GM18502 (cell line): Measurements from ENCODE around the gene PPP2R5C.

Experiments used
- ATAC-seq: cut with Tn5 transposase; IDR thresholded peaks from one replicate; pipeline ENCODE4 v1.9.1; 2021; ENCODE audit warnings: mild to moderate bottlenecking; ENCODE audit not compliant: unreplicated experiment, poor library complexity

Gene PPP2R5C

DNA sequence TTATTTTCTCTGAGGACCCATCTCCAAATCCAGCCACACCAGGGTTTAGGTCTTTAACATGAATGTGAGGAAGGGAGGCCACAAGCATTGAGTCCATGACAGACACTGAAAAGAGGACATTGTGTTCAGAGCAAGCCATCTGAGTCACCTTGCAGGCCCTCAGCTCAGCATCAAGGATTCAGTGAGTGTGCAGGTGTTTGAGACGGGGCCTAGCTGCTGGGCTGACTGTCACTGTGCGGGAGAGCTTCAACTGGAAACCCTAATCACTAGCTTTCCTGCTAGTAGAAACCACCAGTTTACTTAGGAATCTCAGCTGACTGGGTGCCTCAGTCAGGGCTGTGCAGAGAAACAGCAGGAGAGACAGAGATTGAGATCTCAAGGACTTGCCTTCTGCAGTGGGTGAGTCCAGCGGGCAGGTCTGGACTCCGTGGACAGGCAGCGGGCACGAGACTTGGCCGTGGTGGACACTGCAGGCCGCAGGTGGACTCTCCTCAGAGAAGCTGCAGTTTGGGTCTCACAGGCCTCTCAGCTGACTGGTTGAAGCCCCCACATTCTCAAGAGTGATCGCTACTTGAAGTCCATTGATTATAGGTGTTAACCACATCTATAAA is 116.8 kb downstream of the PPP2R5C start:
- no peak for ATAC-seq

DNA sequence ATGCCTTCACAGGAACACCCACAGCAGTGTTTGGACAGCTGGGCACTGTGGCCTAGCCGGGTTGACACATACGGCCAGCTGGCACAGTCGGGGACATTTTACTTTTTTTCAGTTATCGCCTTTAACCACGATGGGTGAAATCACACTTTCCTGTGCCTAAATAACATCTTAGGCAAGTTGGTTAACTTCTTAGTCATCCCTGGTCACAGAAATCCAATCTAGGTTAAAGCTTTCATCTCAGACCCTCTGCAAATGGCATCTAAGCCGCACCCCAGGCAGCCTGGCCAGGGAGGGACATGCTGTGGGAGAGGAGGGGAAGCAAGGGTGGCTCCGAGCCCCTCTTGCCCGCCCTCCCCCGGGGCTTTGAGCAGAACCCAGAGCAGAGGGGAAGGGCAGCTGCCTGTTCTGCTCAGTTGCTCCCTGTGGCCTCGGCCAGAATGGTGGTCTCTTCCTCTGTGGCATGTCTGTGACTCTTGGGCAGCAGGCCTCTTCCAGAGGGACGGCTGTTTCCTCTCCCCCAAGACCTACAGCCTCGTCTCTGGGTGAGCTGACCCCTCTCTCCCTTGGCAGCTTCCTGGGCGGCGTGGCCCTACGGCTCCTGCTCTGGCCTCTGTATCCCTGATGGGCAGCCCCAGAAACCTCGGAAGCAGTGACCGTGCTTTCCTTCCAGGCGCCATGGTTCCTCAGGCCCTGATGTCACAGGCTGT is 117.5 kb downstream of the PPP2R5C start:
- ATAC-seq = no peak

DNA sequence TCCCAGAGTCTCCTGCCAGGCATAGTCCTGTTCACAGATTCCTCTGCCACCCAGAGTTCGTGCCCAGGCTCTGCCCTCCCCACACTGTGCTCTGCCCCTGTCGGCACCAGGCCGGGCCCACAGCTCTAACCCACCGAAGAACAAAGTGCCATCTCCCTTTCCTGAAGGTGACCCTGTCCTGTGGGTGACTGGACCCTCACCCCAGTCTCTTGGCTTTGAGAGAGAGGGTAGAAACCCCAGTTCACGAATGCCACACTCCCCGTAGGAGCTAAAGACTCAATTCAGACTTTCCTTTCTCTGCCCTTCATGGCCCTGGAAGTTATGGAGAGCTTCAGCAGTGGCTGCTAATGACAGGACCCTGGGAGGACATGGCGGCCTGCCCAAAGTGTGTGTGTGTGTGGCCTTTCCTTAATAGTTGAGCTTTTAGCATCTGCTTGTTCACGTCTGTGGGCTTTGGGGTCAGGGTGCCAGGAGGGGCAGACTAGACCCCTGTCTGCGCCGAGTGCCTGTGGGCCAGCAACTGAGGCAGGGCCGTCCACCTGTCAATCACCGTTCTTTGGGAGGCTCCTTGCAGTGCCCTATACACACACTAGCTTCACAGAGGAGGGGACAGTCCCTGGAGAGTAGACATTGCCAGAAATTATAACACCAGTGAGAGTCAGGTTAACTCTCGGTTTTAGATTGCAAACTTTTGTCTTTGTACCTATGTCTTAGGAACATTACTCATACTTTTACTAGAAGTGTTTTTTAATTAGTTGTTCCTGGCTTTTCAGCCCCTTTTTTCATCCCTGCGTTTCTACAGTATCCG is 118.2 kb downstream of the PPP2R5C start:
- no peak for ATAC-seq

DNA sequence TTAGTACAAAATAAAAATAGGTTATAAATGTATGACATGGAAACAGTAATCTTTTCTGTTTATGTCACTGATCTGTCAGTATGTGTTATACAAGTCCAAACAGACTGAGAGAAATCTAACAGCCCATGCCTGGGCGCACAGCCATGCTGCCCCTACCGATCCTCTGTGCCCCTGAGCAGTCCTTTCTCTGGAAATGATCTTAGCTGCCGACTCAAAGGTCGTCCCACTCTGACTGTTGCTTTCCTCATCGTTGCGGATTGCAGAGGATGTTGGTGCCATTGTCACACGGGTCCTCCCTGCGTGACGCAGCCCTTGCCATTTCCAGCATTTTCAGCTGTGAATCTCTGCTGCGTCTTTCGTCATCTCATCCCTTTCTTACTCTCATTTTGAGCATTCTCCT is 119.9 kb downstream of the PPP2R5C start:
- no peak for ATAC-seq

DNA sequence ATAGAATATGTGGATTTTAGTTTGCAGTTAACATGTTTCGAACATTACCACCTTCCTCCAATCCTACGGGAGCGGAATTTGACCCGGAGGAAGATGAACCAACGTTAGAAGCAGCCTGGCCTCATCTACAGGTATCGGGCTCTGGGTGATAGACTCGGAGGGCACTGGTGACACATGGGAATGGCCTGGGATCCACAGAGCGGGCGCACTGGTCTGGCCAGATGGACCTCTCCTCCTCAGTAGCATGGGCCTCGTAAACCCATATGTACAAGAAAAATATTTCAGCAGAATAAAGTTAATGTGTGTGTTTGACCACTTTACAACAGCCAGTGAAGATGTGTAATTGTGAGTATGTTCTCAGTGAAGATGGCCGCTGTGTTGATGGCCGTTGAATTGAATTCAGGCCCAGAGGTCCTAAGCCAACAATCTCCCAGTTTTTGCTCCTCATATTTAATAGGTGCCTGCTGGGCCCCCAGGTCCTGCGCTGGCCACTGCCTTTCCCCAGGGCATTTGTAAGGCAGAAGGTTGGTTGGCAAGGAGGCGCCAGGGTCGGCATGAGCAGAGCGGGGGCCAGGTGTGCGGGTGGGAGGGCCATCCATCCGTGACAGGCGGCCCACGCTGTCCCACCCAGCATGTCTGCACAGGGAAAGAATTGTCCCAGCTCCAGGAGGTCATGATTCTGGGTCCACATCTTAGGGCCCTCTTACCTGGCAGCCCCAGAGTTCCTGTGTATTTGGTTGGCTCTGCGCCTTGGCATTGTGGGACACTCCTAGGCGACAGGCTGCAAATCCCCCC is 120.8 kb downstream of the PPP2R5C start:
- no peak for ATAC-seq

DNA sequence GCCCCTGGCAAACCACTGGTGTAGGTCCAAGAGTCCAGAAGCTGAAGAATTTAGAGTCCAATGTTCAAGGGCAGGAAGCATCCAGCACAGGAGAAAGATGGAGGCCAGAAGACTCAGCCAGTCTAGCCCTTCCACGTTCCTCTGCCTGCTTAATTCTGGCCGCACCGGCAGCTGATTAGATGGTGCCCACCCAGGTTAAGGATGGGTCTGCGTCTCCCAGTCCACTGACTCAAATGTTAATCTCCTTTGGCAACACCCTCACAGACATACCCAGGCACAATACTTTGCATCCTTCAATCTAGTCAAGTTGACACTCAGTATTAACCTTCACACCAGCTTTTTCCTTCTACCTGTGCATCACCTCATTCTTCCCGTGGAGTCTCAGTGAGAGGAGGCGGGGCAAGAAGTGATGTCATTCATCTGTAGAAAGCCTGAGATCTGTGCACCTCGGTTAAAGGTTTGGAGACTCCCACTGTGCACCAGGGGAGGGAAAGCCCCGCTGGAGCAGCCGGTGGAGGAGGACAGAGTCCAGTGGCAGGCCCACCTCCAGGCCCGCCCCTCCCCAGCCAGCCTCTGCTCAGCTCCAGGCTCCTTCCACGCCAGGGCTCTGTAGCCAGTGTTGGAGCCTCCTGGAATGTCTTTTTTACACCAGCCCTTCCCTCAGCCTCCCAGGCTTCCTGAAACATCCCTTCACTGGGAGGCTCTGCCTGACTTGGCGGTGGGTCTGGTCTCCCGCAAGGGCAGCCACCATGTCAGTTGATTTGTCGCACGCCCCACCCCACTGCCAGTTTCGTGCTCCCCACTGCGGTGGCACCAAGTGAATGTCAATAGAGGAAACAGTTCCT is 122.8 kb downstream of the PPP2R5C start:
- ATAC-seq = no peak

DNA sequence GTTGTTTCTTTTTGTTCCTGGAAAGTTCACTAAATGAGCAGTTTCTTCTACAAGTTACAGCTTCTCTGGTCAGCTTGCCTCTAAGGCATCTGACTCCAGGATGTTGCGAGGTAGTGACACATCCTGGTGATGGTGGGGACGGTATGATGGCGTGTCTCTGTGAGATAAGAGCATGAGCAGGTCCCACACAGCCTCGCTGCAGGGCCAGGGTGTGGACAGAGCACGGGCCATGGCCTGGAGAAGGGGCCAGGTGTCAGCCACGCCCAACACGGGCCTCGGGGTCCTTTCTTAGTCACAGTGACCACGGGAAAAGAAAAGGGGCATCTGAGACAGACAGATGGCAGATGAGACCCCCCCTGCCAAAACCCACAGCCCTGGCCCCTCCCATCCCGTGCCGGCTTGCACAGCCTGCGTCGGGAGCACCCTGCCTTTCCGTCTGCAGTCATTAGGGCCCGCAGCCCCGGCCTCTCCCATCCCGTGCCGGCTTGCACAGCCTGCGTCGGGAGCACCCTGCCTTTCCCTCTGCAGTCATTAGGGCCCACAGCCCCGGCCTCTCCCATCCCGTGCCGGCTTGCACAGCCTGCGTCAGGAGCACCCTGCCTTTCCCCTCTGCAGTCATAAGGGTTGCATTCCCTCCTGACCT is 123.5 kb downstream of the PPP2R5C start:
- no peak for ATAC-seq

DNA sequence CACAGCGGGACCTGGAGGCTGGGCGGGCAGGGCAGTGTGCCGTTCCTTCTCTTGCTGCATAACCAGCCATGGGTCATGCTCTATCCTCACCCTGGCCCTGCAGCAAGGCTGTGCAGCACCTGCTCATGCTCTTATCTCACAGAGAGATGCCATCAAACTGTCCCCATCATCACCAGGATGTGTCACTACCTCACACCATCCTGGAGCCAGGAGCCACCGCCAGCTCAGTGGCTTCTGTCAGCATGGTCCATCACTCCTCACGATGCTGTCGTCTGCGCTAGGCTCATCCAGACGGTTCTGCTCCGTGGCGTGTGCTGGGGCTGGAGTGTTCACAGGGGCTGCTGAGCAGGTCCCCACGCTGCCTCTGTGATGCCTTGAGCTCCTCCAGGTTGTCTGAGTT is 125.7 kb downstream of the PPP2R5C start:
- no peak for ATAC-seq

DNA sequence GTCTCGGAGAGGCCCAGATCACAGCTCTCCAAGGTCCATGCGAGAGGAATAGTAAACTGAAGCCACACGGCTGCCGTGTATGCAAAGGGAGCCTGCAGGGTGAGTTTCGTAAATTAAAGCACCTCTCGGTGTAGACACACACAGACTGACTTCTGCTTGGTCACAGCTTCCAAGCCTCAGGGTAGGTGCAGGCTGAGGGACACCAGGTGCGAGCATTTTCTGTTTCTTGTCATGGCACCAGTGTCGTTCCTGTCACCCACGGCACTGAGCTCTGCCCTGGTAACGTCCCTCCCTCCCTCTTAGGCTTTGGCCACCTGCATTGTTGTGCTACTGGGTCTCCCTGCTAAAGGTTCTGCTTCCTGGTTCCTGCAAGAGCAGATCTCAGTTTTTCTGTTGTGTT is 126.7 kb downstream of the PPP2R5C start:
- ATAC-seq = no peak

DNA sequence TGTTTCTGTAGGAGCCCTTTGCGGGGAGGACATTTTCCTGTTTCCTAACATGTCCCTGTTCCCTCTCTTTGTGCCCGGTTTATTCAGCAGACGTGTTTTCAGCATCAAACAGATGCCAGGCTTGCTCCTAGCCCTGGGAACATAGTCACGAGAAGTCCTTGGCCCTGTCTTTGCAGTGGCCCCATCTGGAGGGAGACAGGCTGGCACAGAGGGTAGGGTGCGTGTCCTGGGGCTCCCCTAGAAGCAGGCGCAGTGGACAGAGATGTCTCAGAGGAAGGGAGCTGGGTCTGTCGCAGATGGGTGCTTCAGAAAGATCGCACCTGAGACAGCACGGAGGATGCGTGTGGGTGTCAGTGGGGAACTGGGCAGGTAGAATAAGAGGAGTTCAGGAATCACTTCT is 127.9 kb downstream of the PPP2R5C start:
- no peak for ATAC-seq

DNA sequence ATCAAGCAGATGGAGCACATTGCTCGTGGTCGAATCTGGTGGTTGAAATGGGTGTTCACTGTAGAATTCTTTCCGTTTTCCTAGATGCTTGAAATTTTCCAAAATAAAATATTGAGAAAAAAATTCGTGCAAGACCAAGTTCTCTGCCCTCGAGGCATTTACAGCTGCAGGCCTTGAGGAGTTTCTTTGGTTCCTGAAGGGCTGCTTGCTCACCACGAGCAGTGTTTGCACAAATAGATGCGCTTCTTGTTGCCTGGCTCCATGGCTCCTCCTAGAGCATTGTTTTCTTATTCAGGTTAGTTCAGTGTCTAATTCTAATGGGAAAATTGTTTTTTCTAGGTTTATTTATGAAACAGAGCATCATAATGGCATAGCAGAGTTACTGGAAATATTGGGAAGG is 128.4 kb downstream of the PPP2R5C start:
- ATAC-seq = no peak

DNA sequence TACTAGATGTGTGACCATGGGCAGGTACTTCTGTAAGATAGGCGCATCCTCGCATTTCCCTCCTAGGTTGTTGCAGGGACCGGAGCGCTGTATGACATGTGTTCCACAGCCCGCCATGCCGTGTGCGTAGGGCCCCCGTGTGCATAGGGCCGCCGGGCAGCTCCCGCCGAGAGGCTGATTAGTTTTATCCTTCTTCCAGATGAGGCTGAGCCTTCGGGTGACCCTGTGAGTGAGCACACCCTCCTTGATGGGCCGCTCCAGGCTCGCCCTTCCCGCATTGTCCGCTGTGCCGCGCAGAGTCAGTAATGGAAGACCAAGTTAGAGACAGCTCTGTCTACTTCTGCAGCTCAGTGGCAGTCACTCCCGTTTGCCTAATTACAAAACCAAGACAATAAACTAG is 130.0 kb downstream of the PPP2R5C start:
- no peak for ATAC-seq

DNA sequence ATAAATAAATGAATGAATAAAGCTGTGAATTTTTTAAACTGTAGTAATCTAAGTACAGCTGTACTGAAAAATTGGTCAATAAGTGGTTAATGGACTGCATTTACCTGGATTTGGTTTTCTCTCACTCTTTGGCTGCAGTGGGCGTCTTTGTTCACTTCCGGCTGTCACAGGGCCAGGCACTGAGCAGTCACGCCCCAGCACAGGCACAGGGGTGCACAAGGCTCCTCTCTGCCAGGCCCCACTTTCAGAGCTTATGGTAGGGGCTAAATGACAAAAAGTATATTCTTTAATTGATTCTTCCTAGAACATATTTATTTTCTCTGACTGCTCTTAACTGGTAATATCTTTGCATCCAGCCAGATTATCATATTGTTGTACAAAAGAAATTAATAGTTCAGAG is 132.2 kb downstream of the PPP2R5C start:
- ATAC-seq = no peak

DNA sequence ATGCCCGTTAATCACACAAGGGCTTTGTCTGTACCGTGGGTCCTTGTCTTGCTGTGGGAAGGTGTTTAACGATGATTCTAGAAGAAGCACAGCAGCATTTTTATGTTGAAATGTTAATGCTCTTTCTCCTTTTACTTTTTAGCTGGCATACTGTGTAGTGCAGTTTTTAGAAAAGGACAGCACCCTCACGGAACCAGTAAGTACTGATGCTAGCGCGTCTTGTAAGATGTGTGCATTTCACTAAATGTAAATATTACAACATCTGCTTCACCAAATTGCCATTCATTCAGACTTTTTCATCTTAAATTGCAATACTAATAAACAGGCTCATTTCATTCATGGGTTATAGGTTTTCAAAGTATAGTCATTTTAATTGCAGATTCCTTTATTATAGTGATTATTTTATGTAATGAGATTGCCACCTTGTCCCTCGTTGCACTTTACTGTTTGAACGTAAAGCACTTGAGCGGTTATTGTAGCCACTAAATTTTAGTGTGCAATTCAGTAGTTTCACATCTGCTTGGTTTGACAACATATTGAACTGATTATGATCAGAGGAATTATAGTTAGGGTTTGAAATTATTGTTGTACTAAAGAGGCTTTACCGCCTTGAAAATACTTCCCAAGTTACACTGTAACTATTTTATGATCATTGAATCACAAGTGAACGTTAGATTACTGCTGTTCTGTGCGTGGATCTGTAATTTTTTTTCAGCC is 133.0 kb downstream of the PPP2R5C start:
- ATAC-seq = no peak

DNA sequence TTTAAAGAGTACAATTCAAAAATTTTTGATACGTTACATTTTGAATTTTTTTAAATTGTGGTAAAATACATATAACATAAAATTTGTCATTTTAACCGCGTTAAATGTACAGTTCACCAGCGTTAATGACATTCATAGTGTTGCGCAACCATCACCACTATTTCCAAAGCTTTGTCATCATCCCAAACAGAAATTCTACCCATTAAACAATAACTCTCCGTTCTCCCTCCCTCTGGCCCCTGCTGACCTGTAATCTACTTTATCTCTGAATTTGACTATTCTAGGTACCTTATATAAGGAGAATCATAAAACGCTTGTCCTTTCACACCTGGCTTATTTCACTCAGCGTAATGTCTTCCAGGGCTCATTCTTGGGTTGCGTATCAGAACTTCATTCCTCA is 133.7 kb downstream of the PPP2R5C start:
- ATAC-seq = no peak

DNA sequence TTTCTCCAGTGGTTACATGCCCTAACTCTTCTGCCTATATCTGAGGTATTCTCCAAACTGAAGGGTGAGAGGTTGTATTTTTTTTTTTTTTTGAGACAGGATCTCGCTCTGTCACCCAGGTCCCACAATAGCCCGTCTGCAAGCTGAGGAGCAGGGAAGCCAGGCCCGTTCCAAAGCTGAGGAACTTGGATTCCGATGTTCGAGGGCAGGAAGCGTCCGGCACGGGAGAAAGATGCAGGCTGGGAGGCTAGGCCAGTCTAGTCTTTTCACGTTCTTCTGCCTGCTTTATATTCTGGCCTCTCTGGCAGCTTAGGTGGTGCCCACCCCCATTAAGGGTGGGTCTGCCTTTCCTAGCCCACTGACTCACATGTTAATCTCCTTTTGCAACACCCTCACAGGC is 135.8 kb downstream of the PPP2R5C start:
- no peak for ATAC-seq

DNA sequence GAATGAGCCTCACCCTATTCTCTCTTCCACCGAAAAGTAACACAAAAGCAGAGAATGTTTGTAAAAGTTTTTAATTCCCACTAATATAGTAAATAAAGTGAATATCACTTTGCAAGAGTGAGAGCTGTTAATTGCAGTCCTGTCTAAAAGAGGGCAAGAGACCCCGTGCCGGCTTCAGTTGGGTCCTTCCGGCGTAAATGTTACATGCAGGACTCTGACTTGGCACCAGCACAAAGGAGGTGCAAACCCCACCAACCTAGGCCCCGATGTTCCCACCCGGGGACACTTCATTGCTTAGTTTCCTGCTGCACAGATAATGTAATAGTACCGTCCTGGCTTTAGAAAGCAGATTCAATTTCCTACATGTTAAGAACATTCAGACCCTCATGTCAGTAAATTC is 136.9 kb downstream of the PPP2R5C start:
- ATAC-seq = no peak

DNA sequence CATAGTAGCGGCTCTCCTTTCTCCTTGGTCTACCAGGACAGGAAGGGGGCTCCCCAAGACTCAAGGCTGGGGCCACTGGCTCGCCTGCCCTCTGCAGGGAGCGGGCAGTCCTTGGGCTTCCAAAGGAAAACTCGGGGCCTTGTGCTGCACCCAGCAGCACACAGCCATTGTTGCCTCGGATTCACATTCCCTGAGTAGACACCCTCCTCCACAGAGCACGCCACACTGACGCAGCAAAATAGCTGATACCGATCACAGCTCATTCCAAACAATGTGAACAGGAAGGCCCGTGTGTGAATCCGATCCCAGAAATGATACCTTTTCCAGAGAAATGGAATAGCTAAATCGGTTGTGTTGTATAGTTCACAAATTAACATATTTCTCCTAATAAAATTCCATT is 137.8 kb downstream of the PPP2R5C start:
- ATAC-seq = no peak

DNA sequence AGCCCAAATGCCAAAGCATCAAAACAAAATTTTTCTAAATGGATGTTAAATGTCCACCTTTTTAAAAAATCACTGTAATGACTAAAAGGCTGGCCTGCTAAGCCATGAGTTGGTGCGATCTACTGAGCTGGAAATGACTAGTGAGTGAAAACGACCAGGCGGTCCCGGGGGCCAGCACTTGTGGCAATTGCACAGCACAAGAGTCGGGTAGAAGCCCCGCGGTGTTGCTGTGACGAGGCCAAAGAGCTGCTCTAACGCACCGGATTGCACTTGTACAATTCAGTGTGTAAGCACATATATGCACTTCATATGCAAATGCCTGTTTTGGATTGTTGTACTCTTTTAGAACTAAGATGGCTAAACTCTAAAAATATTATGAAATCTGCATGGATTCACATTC is 138.7 kb downstream of the PPP2R5C start:
- ATAC-seq = no peak
